Upper lobe of left lung (tissue), 6 donors: ENCODE data around the gene OR2F1. TPM values are rescaled to one million over a fixed set of nuclear protein-coding genes. Genes with fewer than 3 reads are reported as not detected.

Experiments used
- ATAC-seq, 2 donors: fragments of 200-7000 bp; cut with Tn5 transposase; one replicate each; pipeline ENCODE4 v1.9.1; 2022; ENCODE audit warnings: mild to moderate bottlenecking in 2 of 2, moderate library complexity in 2 of 2; ENCODE audit not compliant: low FRiP score in 2 of 2
- DNase-seq, 2 donors: peaks; one replicate each; pipeline ENCODE4 v3.0.0-alpha.2; 2019 to 2020
- H3K27ac ChIP-seq, 4 donors: fragments of 200-600 bp; sonication (generic); one replicate each; pipeline ENCODE4 v1.5.1; 2016 to 2019
- H3K27me3 ChIP-seq, 4 donors: fragments of 200-600 bp; sonication (generic); one replicate each; pipeline ENCODE4 v1.5.1; 2017 to 2019
- H3K36me3 ChIP-seq, 4 donors: fragments of 200-600 bp; sonication (generic); one replicate each; pipeline ENCODE4 v1.5.1; 2016 to 2019
- H3K4me1 ChIP-seq, 4 donors: fragments of 200-600 bp; sonication (generic); one replicate each; pipeline ENCODE4 v1.5.1; 2018 to 2019
- H3K4me3 ChIP-seq, 4 donors: fragments of 200-600 bp; sonication (generic); one replicate each; pipeline ENCODE4 v1.5.1; 2017 to 2019; ENCODE audit warnings: mild to moderate bottlenecking in 2 of 4, moderate library complexity in 1 of 4
- H3K9me3 ChIP-seq, 4 donors: fragments of 200-600 bp; sonication (generic); one replicate each; pipeline ENCODE4 v1.5.1; 2018 to 2019
- EP300 ChIP-seq, 4 donors: sonication (generic); formaldehyde crosslinking; IDR thresholded peaks; one replicate each; pipeline ENCODE4 v1.5.1; 2017; ENCODE audit warnings: antibody characterized with exemption in 4 of 4, control low read depth in 2 of 4
- POLR2A ChIP-seq, 4 donors: fragments of 450-650 bp; IDR thresholded peaks; one replicate each; pipeline ENCODE4 v1.5.1; 2016 to 2017; ENCODE audit warnings: antibody characterized with exemption in 4 of 4, mild to moderate bottlenecking in 2 of 4
- POLR2AphosphoS5 ChIP-seq, 2 donors: sonication (generic); formaldehyde crosslinking; IDR thresholded peaks; one replicate each; pipeline ENCODE4 v1.5.1; 2017; ENCODE audit warnings: antibody characterized with exemption in 2 of 2
- WGBS, 2 donors: methylation state at CpG; one replicate each; pipeline ENCODE4 v1.1.5; 2017 to 2018; 5-methylcytosine and 5-hydroxymethylcytosine counted together
- total RNA-seq, 6 donors: library from RNA; depleted of rRNA in 4 of 6; stranded (reverse); fragments of >200 nt in 4 of 6; gene quantifications; one replicate each; pipeline versions ENCODE4 v1.1.0 to v1.2.1, GENCODE V29; 2016 to 2021
- TF ChIP-seq, protein P1 (sequence below), 6 experiments: fragments of 450-650 bp in 4 of 6; fragments of 200-600 bp in 2 of 6; sonication (generic) in 2 of 6; IDR thresholded peaks; one replicate each; pipeline ENCODE4 v1.5.1; 2016 to 2019; ENCODE audit warnings: antibody characterized with exemption in 6 of 6
- donor health status: DM: no; HTN: no; CAD: no; lungs with moderate emphysema.
- donor health status: DM: no; HTN: yes; CAD: no; lungs with severe emphysema.

The OR2F1 gene
- total RNA-seq, 6 donors from 2014 or later = not detected

- TF ChIP-seq, protein P1, sequence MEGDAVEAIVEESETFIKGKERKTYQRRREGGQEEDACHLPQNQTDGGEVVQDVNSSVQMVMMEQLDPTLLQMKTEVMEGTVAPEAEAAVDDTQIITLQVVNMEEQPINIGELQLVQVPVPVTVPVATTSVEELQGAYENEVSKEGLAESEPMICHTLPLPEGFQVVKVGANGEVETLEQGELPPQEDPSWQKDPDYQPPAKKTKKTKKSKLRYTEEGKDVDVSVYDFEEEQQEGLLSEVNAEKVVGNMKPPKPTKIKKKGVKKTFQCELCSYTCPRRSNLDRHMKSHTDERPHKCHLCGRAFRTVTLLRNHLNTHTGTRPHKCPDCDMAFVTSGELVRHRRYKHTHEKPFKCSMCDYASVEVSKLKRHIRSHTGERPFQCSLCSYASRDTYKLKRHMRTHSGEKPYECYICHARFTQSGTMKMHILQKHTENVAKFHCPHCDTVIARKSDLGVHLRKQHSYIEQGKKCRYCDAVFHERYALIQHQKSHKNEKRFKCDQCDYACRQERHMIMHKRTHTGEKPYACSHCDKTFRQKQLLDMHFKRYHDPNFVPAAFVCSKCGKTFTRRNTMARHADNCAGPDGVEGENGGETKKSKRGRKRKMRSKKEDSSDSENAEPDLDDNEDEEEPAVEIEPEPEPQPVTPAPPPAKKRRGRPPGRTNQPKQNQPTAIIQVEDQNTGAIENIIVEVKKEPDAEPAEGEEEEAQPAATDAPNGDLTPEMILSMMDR (IDR thresholded peaks at IDR 0.05) = no peak
- no peak for TF ChIP-seq POLR2AphosphoS5 (IDR thresholded peaks at IDR 0.05)
- no peak for TF ChIP-seq POLR2A (IDR thresholded peaks at IDR 0.05)
- TF ChIP-seq EP300 (IDR thresholded peaks at IDR 0.05) = no peak
- H3K4me3 ChIP-seq = no peak overlapping the region
- 88 to 90% methylated on average over 5 of the region's 5 CpGs for WGBS, 2 donors
- H3K9me3 ChIP-seq = peaks cover 0 to 4% (median 0%) of the 10 kb centered on the region in 4 donors
- H3K27me3 ChIP-seq = no peaks in the 10 kb centered on the region
- DNase-seq (no peak), ATAC-seq (no peak)
- H3K27ac ChIP-seq = no peak overlapping the region
- H3K36me3 ChIP-seq = no peaks in the 10 kb centered on the region
- no peaks in the 10 kb centered on the region for H3K4me1 ChIP-seq
Measured at GRCh38 chr7:143988976-143989745, 34.5 kb downstream of the OR2F1 start.

DNA sequence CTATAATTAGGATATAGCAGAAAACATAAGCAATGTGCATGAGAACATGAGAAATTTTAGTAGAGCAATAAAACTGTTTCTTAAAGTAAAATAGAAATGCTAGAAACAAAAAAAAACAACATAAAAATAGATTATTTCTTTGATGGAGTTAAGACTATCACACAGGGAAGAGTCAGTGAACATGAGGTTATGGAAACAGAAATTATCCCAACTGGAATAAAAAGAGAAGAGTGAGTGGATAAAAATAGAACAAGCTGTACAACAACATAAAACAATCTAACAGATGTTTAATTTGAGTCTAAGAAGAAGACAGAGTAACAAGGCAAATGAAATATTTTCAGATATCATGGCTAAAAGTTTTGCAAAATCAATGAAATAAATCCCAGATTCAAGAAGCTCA lies 38.0 kb downstream of the OR2F1 start:
- H3K27me3 ChIP-seq = no peaks in the 10 kb centered on the region

DNA sequence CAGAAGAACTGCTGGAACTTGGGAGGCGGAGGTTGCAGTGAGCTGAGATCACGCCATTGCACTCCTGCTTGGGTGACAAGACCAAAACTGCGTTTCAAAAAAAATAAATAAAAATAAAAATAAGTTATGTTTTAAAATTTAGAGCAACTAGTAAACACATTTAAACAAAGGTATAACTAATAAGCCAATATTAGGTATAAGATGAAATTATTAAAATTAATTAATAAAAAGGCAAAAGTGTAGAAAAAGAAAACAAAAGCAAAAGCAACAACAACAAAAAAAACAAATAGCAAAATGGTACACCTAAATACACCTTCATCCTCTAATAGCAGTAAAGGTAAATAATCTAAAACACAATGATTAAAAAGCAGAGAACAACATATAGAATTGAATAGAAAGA lies 39.3 kb downstream of the OR2F1 start:
- no peaks in the 10 kb centered on the region for H3K27me3 ChIP-seq
- H3K9me3 ChIP-seq = peaks cover 0 to 4% (median 0%) of the 10 kb centered on the region in 4 donors
- no peak overlapping the region for H3K27ac ChIP-seq
- no peak overlapping the region for H3K4me3 ChIP-seq
- WGBS, 2 donors = 92 to 95% methylated on average over 3 of the region's 3 CpGs
- no peak for ATAC-seq
- H3K36me3 ChIP-seq = no peaks in the 10 kb centered on the region
- H3K4me1 ChIP-seq = no peaks in the 10 kb centered on the region
- DNase-seq = no peak
- TF ChIP-seq EP300 (IDR thresholded peaks at IDR 0.05) (no peak), POLR2A (IDR thresholded peaks at IDR 0.05) (no peak), POLR2AphosphoS5 (IDR thresholded peaks at IDR 0.05) (no peak)
- TF ChIP-seq, protein P1 (IDR thresholded peaks at IDR 0.05) = no peak

More for the DNA sequence above, 38.0 kb downstream of the OR2F1 start:
- no peak for DNase-seq
- H3K4me1 ChIP-seq = no peaks in the 10 kb centered on the region
- H3K27ac ChIP-seq = no peak overlapping the region
- no peak for ATAC-seq
- no peak overlapping the region for H3K4me3 ChIP-seq
- TF ChIP-seq POLR2A (IDR thresholded peaks at IDR 0.05) = no peak
- TF ChIP-seq, protein P1 (IDR thresholded peaks at IDR 0.05) = no peak
- TF ChIP-seq POLR2AphosphoS5 (IDR thresholded peaks at IDR 0.05) = no peak
- TF ChIP-seq EP300 (IDR thresholded peaks at IDR 0.05) = no peak
- no peaks in the 10 kb centered on the region for H3K36me3 ChIP-seq
- peaks cover 0 to 4% (median 0%) of the 10 kb centered on the region in 4 donors for H3K9me3 ChIP-seq

GRCh38 chr7:144000020-144000419 lies 45.4 kb downstream of the OR2F1 start, which contains the start of gene OR6B1:
OR6B1 (plus strand) TSS chr7:144000320; CDS start chr7:144003997, 3,677 bp downstream.
- H3K9me3 ChIP-seq = no peaks in the 10 kb centered on the region
- H3K36me3 ChIP-seq = no peaks in the 10 kb centered on the region
- ATAC-seq = no peak
- no peak within 1 kb of the TSS for H3K4me3 ChIP-seq
- H3K27ac ChIP-seq = no peak within 1 kb of the TSS
- TF ChIP-seq POLR2AphosphoS5 (IDR thresholded peaks at IDR 0.05) = no peak
- no peak for DNase-seq
- no peaks in the 10 kb centered on the region for H3K4me1 ChIP-seq
- WGBS, 2 donors = 82 to 83% methylated on average over 4 of the region's 4 CpGs
- no peaks in the 10 kb centered on the region for H3K27me3 ChIP-seq

GRCh38 chr7:144001543-144001942 lies 46.9 kb downstream of the OR2F1 start:
- H3K4me1 ChIP-seq = no peaks in the 10 kb centered on the region
- no peak overlapping the region for H3K4me3 ChIP-seq
- TF ChIP-seq POLR2A (IDR thresholded peaks at IDR 0.05) (no peak), EP300 (IDR thresholded peaks at IDR 0.05) (no peak), POLR2AphosphoS5 (IDR thresholded peaks at IDR 0.05) (no peak)
- TF ChIP-seq, protein P1 (IDR thresholded peaks at IDR 0.05) = no peak
- no peaks in the 10 kb centered on the region for H3K36me3 ChIP-seq
- H3K27me3 ChIP-seq = no peaks in the 10 kb centered on the region
- no peak for ATAC-seq
- WGBS, 2 donors = 65 to 68% methylated on average over 3 of the region's 3 CpGs
- H3K27ac ChIP-seq = no peak overlapping the region
- no peaks in the 10 kb centered on the region for H3K9me3 ChIP-seq
- DNase-seq = no peak
